Naive B cell (primary cell): ENCODE measurements around the gene CISD2. TPM values are rescaled to one million over a fixed set of nuclear protein-coding genes. Genes with fewer than 3 reads are reported as not detected.
"Not testable (repeated sequence)": the region's sequence is repeated elsewhere in the genome, so short reads cannot be mapped to it uniquely, and the experiment has no call there.

Source experiments
- ATAC-seq, 2 donors: fragments of 150-1000 bp; cut with Tn5 transposase; 2 replicates each; pipeline ENCODE4 v1.10.0; 2021; ENCODE audit warnings: low read depth in 2 of 2, mild to moderate bottlenecking in 2 of 2, moderate library complexity in 2 of 2
- DNase-seq: peaks from one replicate; pipeline ENCODE4 v3.0.0; 2022
- H3K27ac Mint-ChIP-seq, 6 donors: one replicate each; pipeline ENCODE4 v1.8.0; 2020 to 2022; ENCODE audit warnings: mild to moderate bottlenecking in 6 of 6, mixed read lengths in 6 of 6, moderate library complexity in 5 of 6, inconsistent platforms in 2 of 6
- H3K27me3 Mint-ChIP-seq, 3 donors: one replicate each; pipeline ENCODE4 v1.8.0; 2021 to 2022; ENCODE audit warnings: mixed read lengths in 3 of 3, mild to moderate bottlenecking in 1 of 3
- H3K36me3 Mint-ChIP-seq, 2 donors: one replicate each; pipeline ENCODE4 v1.8.0; 2020 to 2022; ENCODE audit warnings: mixed read lengths in 2 of 2, inconsistent platforms in 1 of 2, mild to moderate bottlenecking in 1 of 2
- H3K4me1 Mint-ChIP-seq, 3 donors: one replicate each; pipeline ENCODE4 v1.8.0; 2020 to 2022; ENCODE audit warnings: mixed read lengths in 3 of 3, inconsistent platforms in 1 of 3, mild to moderate bottlenecking in 1 of 3, moderate library complexity in 1 of 3
- H3K4me3 Mint-ChIP-seq, 8 donors: one replicate each; pipeline ENCODE4 v1.8.0; 2020 to 2022; ENCODE audit warnings: mild to moderate bottlenecking in 8 of 8, mixed read lengths in 8 of 8, moderate library complexity in 8 of 8, inconsistent platforms in 2 of 8
- H3K9me3 Mint-ChIP-seq, 7 donors: one replicate each; pipeline ENCODE4 v1.8.0; 2020 to 2022; ENCODE audit warnings: mixed read lengths in 7 of 7, mild to moderate bottlenecking in 5 of 7, inconsistent platforms in 2 of 7, moderate library complexity in 1 of 7
- polyA plus RNA-seq, 6 donors: library from polyadenylated mRNA; unstranded; fragments of 300-500 nt; fragmentation: Illumina TruSeq; gene quantifications; one replicate each; pipeline ENCODE4 v1.2.3, GENCODE V29; 2021; ENCODE audit warnings: low read depth in 6 of 6

CISD2 gene, protein sequence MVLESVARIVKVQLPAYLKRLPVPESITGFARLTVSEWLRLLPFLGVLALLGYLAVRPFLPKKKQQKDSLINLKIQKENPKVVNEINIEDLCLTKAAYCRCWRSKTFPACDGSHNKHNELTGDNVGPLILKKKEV
- polyA plus RNA-seq = 10 to 100 TPM; 18.6 to 35.3 (median 27.1) TPM

DNA sequence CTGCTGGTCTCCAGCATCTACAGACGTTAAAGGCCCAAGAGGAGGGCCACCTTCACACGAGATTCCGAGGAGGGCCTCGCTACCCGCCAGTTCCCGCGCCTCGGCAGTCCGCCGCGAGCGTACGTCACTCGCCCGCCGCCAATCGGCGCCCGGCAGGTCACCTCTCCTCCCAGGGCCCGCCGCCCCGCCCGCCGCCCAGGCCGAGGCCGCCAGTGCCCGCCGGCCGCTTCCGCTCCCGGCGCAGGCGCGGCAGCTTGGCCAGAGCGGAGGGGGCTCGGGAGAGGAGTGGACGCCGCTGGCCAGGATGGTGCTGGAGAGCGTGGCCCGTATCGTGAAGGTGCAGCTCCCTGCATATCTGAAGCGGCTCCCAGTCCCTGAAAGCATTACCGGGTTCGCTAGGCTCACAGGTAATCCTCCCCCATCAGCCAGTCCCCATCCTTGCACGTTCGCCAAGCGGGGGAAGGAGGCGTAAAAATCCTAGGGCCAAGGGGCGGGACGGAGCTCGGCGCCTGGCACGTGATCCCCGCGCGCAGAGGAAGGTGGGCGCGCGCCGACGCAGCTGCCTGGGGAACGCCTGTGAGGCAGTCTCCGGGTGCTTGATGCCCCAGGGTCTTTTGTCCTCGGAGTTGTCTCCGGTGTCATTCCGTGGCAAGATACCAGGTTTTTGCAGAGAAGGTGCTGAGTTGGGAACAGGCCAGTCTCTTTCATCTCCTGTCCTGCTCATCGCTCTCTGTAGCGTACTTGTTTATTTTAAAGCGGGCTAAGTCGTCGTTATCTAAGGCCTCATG is at the start of gene CISD2:
Gene CISD2 (plus strand): TSS at position 212 of the 788 bp plus-strand sequence. CDS start 93 bp downstream, at position 305.
- DNase-seq = peak; percentile 93
- Mint-ChIP-seq H3K9me3 (peaks cover 0 to 1% (median 0%) of the 10 kb centered on the region in 7 donors), H3K4me3 (peak within 1 kb of the TSS; percentile 93 to 98 (median 96)), H3K27me3 (no peaks in the 10 kb centered on the region), H3K36me3 (peaks cover 0 to 2% of the 10 kb centered on the region in 2 donors), H3K4me1 (peaks cover 15 to 49% (median 27%) of the 10 kb centered on the region in 3 donors), H3K27ac (peak within 1 kb of the TSS; percentile 99 to 100 (median 99))
- peak; percentile 79 to 81 for ATAC-seq

DNA sequence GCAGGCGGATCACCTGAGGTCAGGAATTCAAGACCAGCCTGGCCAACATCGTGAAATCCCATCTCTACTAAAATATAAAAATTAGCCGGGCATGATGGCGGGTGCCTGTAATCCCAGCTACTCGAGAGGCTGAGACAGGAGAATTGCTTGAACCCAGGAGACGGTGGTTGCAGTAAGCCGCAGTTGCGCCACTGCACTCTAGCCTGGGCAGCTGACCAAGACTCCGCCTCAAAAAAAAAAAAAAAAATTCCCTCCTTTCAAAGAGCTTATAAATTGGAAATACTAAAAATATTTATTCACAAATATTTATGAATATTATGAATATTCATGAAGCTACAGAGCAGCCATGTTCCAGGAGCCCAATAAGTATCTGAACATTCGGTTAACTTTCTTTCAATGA is 49.7 kb upstream of the CISD2 start:
- Mint-ChIP-seq H3K27ac (peak overlapping the region in 3 of 6 donors; percentile 68 to 78 (median 73)), H3K4me1 (peaks cover 57 to 86% (median 84%) of the 10 kb centered on the region in 3 donors), H3K4me3 (peak overlapping the region in 7 of 8 donors; percentile 13 to 81 (median 36))
- not testable (repeated sequence) for ATAC-seq, H3K27me3 Mint-ChIP-seq, DNase-seq, H3K9me3 Mint-ChIP-seq, H3K36me3 Mint-ChIP-seq

DNA sequence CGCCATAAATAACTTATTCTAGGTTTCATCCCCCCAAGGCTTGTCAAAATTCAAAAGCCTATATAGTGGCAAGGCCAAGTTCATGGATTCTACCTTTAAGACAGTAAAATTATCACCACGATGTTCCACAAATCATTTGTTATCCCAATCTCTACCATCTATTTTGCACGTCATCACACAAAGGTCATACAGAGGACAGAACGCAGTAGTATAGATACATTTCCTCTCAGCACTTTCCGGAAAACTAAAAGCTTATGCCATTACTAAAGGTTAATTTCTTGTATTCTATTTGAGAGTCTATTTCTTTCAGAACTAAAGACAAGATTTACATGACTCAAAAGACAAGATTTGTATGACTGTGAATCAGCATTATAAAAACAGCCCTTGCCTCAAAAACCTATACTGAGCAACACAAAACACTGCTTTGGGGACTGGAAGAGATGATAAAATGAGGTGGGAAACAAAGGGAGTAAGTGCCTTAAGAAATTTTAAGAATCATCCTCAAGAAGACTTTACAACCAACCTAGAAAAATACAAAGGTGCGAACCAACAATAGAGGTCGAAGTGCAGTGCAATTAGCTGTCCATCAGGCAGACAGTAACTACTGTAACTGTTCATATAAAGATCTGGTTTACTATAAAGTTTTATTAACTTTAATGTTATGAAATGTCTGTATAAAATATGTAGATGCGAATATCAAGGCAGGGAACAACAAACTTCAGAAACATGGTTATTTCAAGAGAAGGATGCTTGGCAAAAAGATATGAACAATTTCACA is 49.0 kb upstream of the CISD2 start:
- Mint-ChIP-seq H3K4me3 (peak overlapping the region in 6 of 8 donors; percentile 14 to 70 (median 44)), H3K36me3 (peaks cover 7% of the 10 kb centered on the region in 2 donors), H3K27ac (peak overlapping the region in 4 of 6 donors; percentile 1 to 81 (median 73)), H3K9me3 (no peaks in the 10 kb centered on the region), H3K4me1 (peaks cover 57 to 85% (median 80%) of the 10 kb centered on the region in 3 donors), H3K27me3 (no peaks in the 10 kb centered on the region)
- ATAC-seq (no peak), DNase-seq (no peak)

- no peaks in the 10 kb centered on the region for H3K27me3 Mint-ChIP-seq
- H3K27ac Mint-ChIP-seq = peak overlapping the region in 1 of 6 donors; percentile 40
- H3K4me3 Mint-ChIP-seq = peak overlapping the region in 3 of 8 donors; percentile 4 to 41 (median 15)
- H3K4me1 Mint-ChIP-seq = peaks cover 37 to 61% (median 53%) of the 10 kb centered on the region in 3 donors
- H3K36me3 Mint-ChIP-seq = peaks cover 0 to 7% of the 10 kb centered on the region in 2 donors
- peaks cover 0 to 6% (median 0%) of the 10 kb centered on the region in 7 donors for H3K9me3 Mint-ChIP-seq
- DNase-seq (no peak), ATAC-seq (no peak)
Observed at GRCh38 chr4:102823464-102823863, 45.3 kb upstream of the CISD2 start.

DNA sequence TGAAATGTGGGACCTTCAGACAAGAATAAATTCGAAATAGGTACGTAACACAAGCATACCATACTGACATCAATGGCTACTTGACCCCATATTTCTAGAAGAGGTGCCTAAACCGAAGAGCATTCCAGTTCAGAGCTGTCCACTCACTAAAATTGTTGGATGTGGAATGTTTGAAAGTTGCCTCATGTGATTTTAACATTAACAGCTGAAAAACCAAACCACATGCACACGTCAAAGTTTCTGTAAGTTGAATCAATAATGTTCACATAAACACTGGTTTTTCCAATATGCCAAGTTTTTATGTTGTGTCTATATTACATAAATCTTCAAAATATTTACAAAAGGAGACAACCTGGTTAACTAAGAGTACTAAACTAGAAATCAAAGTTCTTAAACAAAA is 44.9 kb upstream of the CISD2 start:
- Mint-ChIP-seq H3K9me3 (peaks cover 0 to 6% (median 0%) of the 10 kb centered on the region in 7 donors), H3K27ac (peak overlapping the region in 1 of 6 donors; percentile 4), H3K36me3 (peaks cover 0 to 7% of the 10 kb centered on the region in 2 donors), H3K4me1 (peaks cover 34 to 59% (median 51%) of the 10 kb centered on the region in 3 donors), H3K27me3 (no peaks in the 10 kb centered on the region), H3K4me3 (peak overlapping the region in 3 of 8 donors; percentile 4 to 41 (median 15))
- DNase-seq (no peak), ATAC-seq (no peak)

DNA sequence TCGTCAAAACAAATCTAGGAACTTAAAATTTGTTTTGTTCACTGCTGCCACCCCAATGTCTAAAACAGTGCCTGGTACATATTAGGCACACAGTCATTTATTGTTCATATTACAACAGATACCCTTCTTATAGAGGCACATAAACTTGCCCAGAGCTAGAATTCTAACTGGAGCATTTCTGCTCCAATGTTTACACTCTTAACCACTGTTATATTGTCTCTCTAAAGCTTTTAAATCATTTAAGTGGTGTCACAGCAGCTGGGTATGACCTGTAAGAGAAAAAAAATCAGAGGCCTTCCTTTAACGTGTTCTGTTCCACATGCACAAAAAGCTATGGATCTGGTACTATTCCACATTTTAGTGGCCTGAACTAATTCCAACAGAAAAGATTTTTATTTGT is 44.4 kb upstream of the CISD2 start:
- Mint-ChIP-seq H3K4me1 (peaks cover 36 to 63% (median 49%) of the 10 kb centered on the region in 3 donors), H3K36me3 (peaks cover 0 to 7% of the 10 kb centered on the region in 2 donors), H3K27me3 (no peaks in the 10 kb centered on the region), H3K27ac (no peak overlapping the region), H3K4me3 (no peak overlapping the region), H3K9me3 (peaks cover 0 to 6% (median 0%) of the 10 kb centered on the region in 7 donors)
- no peak for ATAC-seq
- no peak for DNase-seq

DNA sequence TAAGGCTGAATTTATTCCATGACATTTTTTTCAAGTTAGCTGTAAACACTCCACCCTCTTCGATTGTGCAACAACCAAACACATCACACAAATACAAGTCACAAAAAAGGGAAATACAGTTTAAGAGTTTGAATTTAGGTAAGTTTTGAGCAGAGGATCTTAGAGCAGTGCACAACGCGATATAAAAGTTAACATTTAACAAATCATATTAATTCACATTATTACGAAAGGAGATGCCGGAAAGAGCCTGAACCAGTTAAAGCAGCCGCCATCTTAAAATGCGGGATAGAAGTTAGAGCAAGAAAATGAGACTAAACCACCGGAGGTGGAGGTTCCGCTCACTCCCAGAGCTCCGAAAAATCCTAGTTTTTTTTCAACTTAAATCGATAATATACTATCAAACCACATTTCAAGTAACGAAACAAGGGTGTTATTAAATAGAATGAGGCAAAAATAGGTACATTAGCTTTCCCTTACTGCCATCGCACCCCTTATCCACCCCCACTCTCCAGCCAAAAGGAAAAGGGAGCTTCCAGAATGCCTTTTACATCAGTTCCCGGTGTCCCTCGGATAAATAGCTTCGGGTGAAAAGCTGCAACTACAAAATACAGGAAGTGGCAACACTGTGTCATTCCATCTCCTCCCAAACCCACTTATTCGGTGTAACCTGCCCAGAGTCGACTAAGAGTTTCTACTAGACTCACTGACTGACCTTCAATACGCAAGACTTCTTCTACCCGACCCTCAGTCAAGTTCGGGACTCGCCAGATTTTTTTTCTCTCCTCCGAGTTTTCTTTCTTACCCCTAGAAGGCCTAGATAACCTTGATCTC is 43.3 kb upstream of the CISD2 start:
- DNase-seq = peak; percentile 31
- ATAC-seq = no peak
- Mint-ChIP-seq H3K9me3 (peaks cover 0 to 6% (median 0%) of the 10 kb centered on the region in 7 donors), H3K27ac (no peak overlapping the region), H3K4me3 (no peak overlapping the region), H3K36me3 (no peaks in the 10 kb centered on the region), H3K27me3 (no peaks in the 10 kb centered on the region), H3K4me1 (peaks cover 29 to 52% (median 38%) of the 10 kb centered on the region in 3 donors)

GRCh38 chr4:102826105-102826889 is 42.5 kb upstream of the CISD2 start:
- no peak overlapping the region for H3K4me3 Mint-ChIP-seq
- H3K27me3 Mint-ChIP-seq = no peaks in the 10 kb centered on the region
- ATAC-seq (peak in 1 of 2 donors; percentile 0), DNase-seq (no peak)
- no peak overlapping the region for H3K27ac Mint-ChIP-seq
- peaks cover 20 to 44% (median 30%) of the 10 kb centered on the region in 3 donors for H3K4me1 Mint-ChIP-seq
- H3K36me3 Mint-ChIP-seq = no peaks in the 10 kb centered on the region
- peaks cover 0 to 6% (median 0%) of the 10 kb centered on the region in 7 donors for H3K9me3 Mint-ChIP-seq

- Mint-ChIP-seq H3K4me1 (peaks cover 21 to 36% (median 24%) of the 10 kb centered on the region in 3 donors), H3K36me3 (no peaks in the 10 kb centered on the region), H3K27ac (no peak within 1 kb of the TSS), H3K9me3 (peaks cover 0 to 6% (median 0%) of the 10 kb centered on the region in 7 donors), H3K4me3 (no peak within 1 kb of the TSS), H3K27me3 (no peaks in the 10 kb centered on the region)
- DNase-seq (peak; percentile 94), ATAC-seq (peak; percentile 39 to 42)
Observed at GRCh38 chr4:102826890-102827673, 41.7 kb upstream of the CISD2 start, which contains the start of gene UBE2D3. Gene UBE2D3 (minus strand): TSS chr4:102827551. CDS start chr4:102826508, 1,043 bp downstream.

DNA sequence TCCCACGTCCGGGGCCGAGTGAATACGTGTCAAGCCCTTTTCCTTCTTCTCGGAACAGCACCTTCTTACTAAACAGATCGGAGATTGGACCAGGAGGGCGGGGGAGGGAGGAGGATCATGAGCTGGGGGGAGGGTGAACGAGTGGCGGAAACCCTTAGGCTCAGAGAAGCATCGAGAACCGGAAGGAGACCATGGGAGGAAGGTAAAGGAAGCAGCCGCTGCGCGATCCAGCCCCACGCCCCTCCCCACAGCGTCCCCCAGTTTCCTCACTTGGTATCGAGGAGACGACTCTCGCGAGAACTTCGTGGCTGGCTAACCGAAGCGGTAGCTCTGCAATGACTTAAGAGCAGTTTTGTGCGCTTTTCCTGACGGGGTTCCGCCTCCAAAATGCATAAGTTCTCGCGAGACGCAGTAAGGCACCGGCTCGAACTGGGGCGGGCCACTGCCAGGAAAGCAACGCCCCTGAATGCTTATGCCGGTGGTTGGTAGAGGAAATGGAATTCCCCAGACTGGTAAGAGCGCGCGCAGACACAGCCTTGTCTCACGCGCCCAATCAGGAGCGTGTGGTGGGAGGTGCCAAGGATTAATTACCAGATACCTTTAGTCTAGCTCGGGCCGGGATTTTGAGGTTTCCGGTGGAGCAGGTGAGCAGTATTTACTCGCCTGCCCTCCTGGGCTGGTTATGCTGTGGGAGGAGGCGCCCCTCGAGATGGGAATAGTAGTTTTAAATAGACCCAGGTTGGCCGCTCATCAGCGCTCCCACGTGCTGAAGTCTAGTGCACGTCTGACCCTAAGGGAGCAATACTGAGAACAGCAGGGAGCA is 40.9 kb upstream of the CISD2 start:
- no peak overlapping the region for H3K27ac Mint-ChIP-seq
- H3K4me1 Mint-ChIP-seq = peaks cover 15 to 28% (median 16%) of the 10 kb centered on the region in 3 donors
- ATAC-seq (peak; percentile 66 to 67), DNase-seq (peak; percentile 98)
- H3K4me3 Mint-ChIP-seq = no peak overlapping the region
- H3K36me3 Mint-ChIP-seq = no peaks in the 10 kb centered on the region
- H3K9me3 Mint-ChIP-seq = peaks cover 0 to 6% (median 0%) of the 10 kb centered on the region in 7 donors
- H3K27me3 Mint-ChIP-seq = no peaks in the 10 kb centered on the region

DNA sequence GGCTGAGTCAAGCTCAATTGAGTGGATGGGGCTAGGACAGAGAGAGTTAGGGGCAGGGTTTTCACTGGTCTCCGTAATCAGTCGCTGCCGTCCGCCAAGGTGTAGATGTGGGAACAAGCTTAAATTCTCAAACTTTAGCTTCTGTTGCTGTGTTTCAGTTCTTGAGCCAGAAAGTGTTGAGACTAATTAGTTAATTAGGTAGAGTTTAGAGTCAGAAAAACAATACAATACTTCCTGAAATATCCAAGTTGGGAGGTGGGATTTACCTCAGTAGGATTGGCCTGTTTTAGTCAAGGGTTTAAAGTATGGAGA is 40.3 kb upstream of the CISD2 start:
- Mint-ChIP-seq H3K4me1 (peaks cover 10 to 23% (median 12%) of the 10 kb centered on the region in 3 donors), H3K36me3 (no peaks in the 10 kb centered on the region), H3K27me3 (no peaks in the 10 kb centered on the region), H3K4me3 (no peak overlapping the region), H3K9me3 (peaks cover 0 to 6% (median 0%) of the 10 kb centered on the region in 7 donors), H3K27ac (no peak overlapping the region)
- ATAC-seq (no peak), DNase-seq (no peak)
